GM12892 (cell line): ENCODE data around the gene CLSTN1. TPM values are rescaled to one million over a fixed set of nuclear protein-coding genes. Genes with fewer than 3 reads are reported as not detected.

Experiments used
- DNase-seq: peaks from one replicate; pipeline ENCODE4 v3.0.0; 2011; ENCODE audit not compliant: insufficient read length
- FAIRE-seq: peaks from 2 replicates; lab custom pipeline; 2011; peaks lifted over from hg19 to GRCh38; lab: Jason Lieb, UNC
- POLR2A ChIP-seq: IDR thresholded peaks from 2 replicates; pipeline ENCODE4 v1.6.1; 2011; ENCODE audit warnings: low read depth, low read length, control low read depth
- POLR2AphosphoS5 ChIP-seq: IDR thresholded peaks from 2 replicates; pipeline ENCODE4 v1.6.1; 2011; ENCODE audit warnings: low read depth, low read length, control low read depth
- TAF1 ChIP-seq: IDR thresholded peaks from 2 replicates; pipeline ENCODE4 v1.6.1; 2011; ENCODE audit warnings: low read depth, mild to moderate bottlenecking, control low read depth, low read length, borderline replicate concordance
- polyA plus RNA-seq: library from polyadenylated mRNA; unstranded; fragments of >200 nt; gene quantifications from one replicate; pipeline ENCODE4 v1.2.1, GENCODE V29; 2012; ENCODE audit warnings: missing spikeins, inconsistent platforms; ENCODE audit not compliant: missing spikeins

Gene CLSTN1
- polyA plus RNA-seq = 17.4 TPM

- DNase-seq (peak; percentile 94), FAIRE-seq (peak; percentile 87)
These were observed at the start of gene CLSTN1 for GRCh38 chr1:9823943-9824701. Gene CLSTN1, minus strand, starts transcription at chr1:9823965. Its CDS starts 232 bp downstream, at chr1:9823733.

GRCh38 chr1:9873385-9873784 lies 49.6 kb upstream of the CLSTN1 start:
- FAIRE-seq (no peak), DNase-seq (no peak)
- TF ChIP-seq TAF1 (no peak), POLR2AphosphoS5 (no peak), POLR2A (no peak)

More at GRCh38 chr1:9823943-9824701, at the start of gene CLSTN1:
- 0 out of 2 replicates have a peak, but pooled peaks have one; percentile 2 for TF ChIP-seq POLR2A
- TF ChIP-seq TAF1 = no peak

GRCh38 chr1:9872430-9873165 lies 48.8 kb upstream of the CLSTN1 start:
- TF ChIP-seq POLR2A (no peak), TAF1 (no peak), POLR2AphosphoS5 (no peak)
- DNase-seq (no peak), FAIRE-seq (no peak)

GRCh38 chr1:9871707-9872425 lies 48.1 kb upstream of the CLSTN1 start:
- no peak for FAIRE-seq
- DNase-seq = no peak
- TF ChIP-seq POLR2A (no peak), POLR2AphosphoS5 (no peak)

- TF ChIP-seq POLR2AphosphoS5 = no peak
- no peak for TF ChIP-seq TAF1
- no peak for TF ChIP-seq POLR2A
- DNase-seq (no peak), FAIRE-seq (no peak)
These were observed 47.3 kb upstream of the CLSTN1 start for GRCh38 chr1:9871021-9871420.

GRCh38 chr1:9870572-9870971 lies 46.8 kb upstream of the CLSTN1 start:
- no peak for FAIRE-seq
- no peak for DNase-seq
- no peak for TF ChIP-seq TAF1
- no peak for TF ChIP-seq POLR2A
- TF ChIP-seq POLR2AphosphoS5 = no peak

GRCh38 chr1:9869831-9870251 lies 46.1 kb upstream of the CLSTN1 start:
- FAIRE-seq (no peak), DNase-seq (no peak)
- TF ChIP-seq POLR2A (no peak), TAF1 (no peak), POLR2AphosphoS5 (no peak)

- DNase-seq = no peak
- TF ChIP-seq POLR2A (no peak), TAF1 (no peak), POLR2AphosphoS5 (no peak)
- FAIRE-seq = no peak
These were observed 44.5 kb upstream of the CLSTN1 start for GRCh38 chr1:9868244-9868590.

- peak; percentile 97 for FAIRE-seq
- TF ChIP-seq POLR2A (no peak), TAF1 (no peak), POLR2AphosphoS5 (no peak)
- peak; percentile 85 for DNase-seq
These were observed 43.9 kb upstream of the CLSTN1 start for GRCh38 chr1:9867408-9868243.

- no peak for FAIRE-seq
- no peak for DNase-seq
- no peak for TF ChIP-seq TAF1
- TF ChIP-seq POLR2A = no peak
- no peak for TF ChIP-seq POLR2AphosphoS5
These were observed 43.1 kb upstream of the CLSTN1 start for GRCh38 chr1:9866836-9867235.
